A549 (cell line): ENCODE results near the gene GRIK4. TPM values are rescaled to one million over a fixed set of nuclear protein-coding genes. Genes with fewer than 3 reads are reported as not detected.

Source experiments
- ATAC-seq, 2 experiments: fragments of 200-7000 bp in 1 of 2; fragments of >200 bp in 1 of 2; cut with Nextera tagmentation in 1 of 2; cut with Tn5 transposase in 1 of 2; 3 replicates each; pipeline versions ENCODE4 v1.8.0 to v1.9.1; 2018 to 2020; ENCODE audit warnings: mild to moderate bottlenecking in 1 of 2, moderate library complexity in 1 of 2
- CTCF ChIA-PET: fragments of 300-600 bp; sonication (Branson Sonifier 250); formaldehyde crosslinking; extraction: SDS; loops from one replicate; lab custom pipeline; 2021; ENCODE audit warnings: antibody characterized with exemption, inconsistent platforms; lab: Yijun Ruan, JAX
- POLR2A ChIA-PET: fragments of 350-600 bp; formaldehyde crosslinking; extraction: SDS; loops from one replicate; lab custom pipeline; 2021; ENCODE audit warnings: antibody characterized with exemption, inconsistent platforms; lab: Yijun Ruan, JAX
- DNase-seq, 2 experiments: peaks; one replicate each; pipeline versions ENCODE4 v3.0.0 to v3.0.0-alpha.2; 2011 to 2016; ENCODE audit warnings: low read depth in 1 of 2, low spot score in 1 of 2
- FAIRE-seq: peaks from 2 replicates; lab custom pipeline; 2011; peaks lifted over from hg19 to GRCh38; lab: Jason Lieb, UNC
- H3K27ac ChIP-seq, 2 experiments: fragments of >200 bp; sonication (Bioruptor Twin); formaldehyde crosslinking; 3 replicates each; pipeline ENCODE4 v1.5.1; 2016 to 2017
- H3K4me1 ChIP-seq: fragments of >200 bp; sonication (Bioruptor Twin); formaldehyde crosslinking; 3 replicates; pipeline ENCODE4 v1.6.1; 2016
- H3K4me2 ChIP-seq: fragments of >200 bp; sonication (Bioruptor Twin); formaldehyde crosslinking; 3 replicates; pipeline ENCODE4 v1.6.1; 2016
- H3K4me3 ChIP-seq: fragments of >200 bp; sonication (Bioruptor Twin); formaldehyde crosslinking; 3 replicates; pipeline ENCODE4 v1.5.1; 2016
- H3K9me3 ChIP-seq: fragments of >200 bp; sonication (Bioruptor Twin); formaldehyde crosslinking; 3 replicates; pipeline ENCODE4 v1.6.1; 2016
- CBX2 ChIP-seq: fragments of 200-600 bp; sonication (generic); IDR thresholded peaks from 2 replicates; pipeline ENCODE4 v1.6.1; 2016; ENCODE audit warnings: low read depth, mild to moderate bottlenecking, borderline replicate concordance
- CBX8 ChIP-seq: fragments of 200-600 bp; sonication (generic); IDR thresholded peaks from 2 replicates; pipeline ENCODE4 v1.6.1; 2016
- CEBPB ChIP-seq, 2 experiments: fragments of >200 bp in 1 of 2; sonication (Bioruptor Twin) in 1 of 2; formaldehyde crosslinking in 1 of 2; IDR thresholded peaks; 2 replicates each; pipeline ENCODE4 v1.6.1; 2012 to 2016
- CHD2 ChIP-seq: fragments of 150-350 bp; IDR thresholded peaks from 2 replicates; pipeline ENCODE4 v1.6.1; 2014; ENCODE audit warnings: low read length; ENCODE audit not compliant: partially characterized antibody
- EHF ChIP-seq: fragments of 250-450 bp; sonication (Bioruptor Pico); IDR thresholded peaks from 2 replicates; pipeline ENCODE4 v1.5.0; 2020; ENCODE audit warnings: mild to moderate bottlenecking
- EHMT2 ChIP-seq: fragments of 200-600 bp; sonication (generic); IDR thresholded peaks from 2 replicates; pipeline ENCODE4 v1.6.1; 2016; ENCODE audit warnings: antibody characterized with exemption, low read depth, mild to moderate bottlenecking, moderate library complexity
- EP300 ChIP-seq, 2 experiments: fragments of >200 bp; sonication (Bioruptor Twin); formaldehyde crosslinking; IDR thresholded peaks; 2 replicates in 1 of 2; 3 replicates in 1 of 2; pipeline ENCODE4 v1.6.1; 2016 to 2017
- ESRRA ChIP-seq: fragments of 150-350 bp; IDR thresholded peaks from 2 replicates; pipeline ENCODE4 v1.6.1; 2014; ENCODE audit warnings: mild to moderate bottlenecking, low read length, borderline replicate concordance
- FOSL2 ChIP-seq, 2 experiments: fragments of 450-650 bp in 1 of 2; fragments of >200 bp in 1 of 2; sonication (Bioruptor Twin) in 1 of 2; formaldehyde crosslinking; IDR thresholded peaks; 2 replicates each; pipeline versions ENCODE4 v1.5.0 to v1.6.1; 2016 to 2020; ENCODE audit warnings: mild to moderate bottlenecking in 1 of 2, moderate library complexity in 1 of 2
- GATA3 ChIP-seq: IDR thresholded peaks from 2 replicates; pipeline ENCODE4 v1.6.1; 2012; ENCODE audit warnings: borderline replicate concordance
- HDAC2 ChIP-seq: fragments of 200-600 bp; sonication (generic); IDR thresholded peaks from 2 replicates; pipeline ENCODE4 v1.6.1; 2016
- HEYL ChIP-seq: fragments of 250-450 bp; sonication (Bioruptor Pico); IDR thresholded peaks from 2 replicates; pipeline ENCODE4 v1.8.0; 2021; ENCODE audit warnings: mild to moderate bottlenecking, moderate library complexity
- HOXA7 ChIP-seq: fragments of 250-450 bp; sonication (Bioruptor Pico); IDR thresholded peaks from 2 replicates; pipeline ENCODE4 v1.5.0; 2020; ENCODE audit warnings: mild to moderate bottlenecking, moderate library complexity
- HOXB5 ChIP-seq: fragments of 250-450 bp; sonication (Bioruptor Pico); IDR thresholded peaks from 2 replicates; pipeline ENCODE4 v1.5.0; 2020; ENCODE audit warnings: mild to moderate bottlenecking, moderate library complexity
- JUN ChIP-seq, 2 experiments: fragments of >200 bp; sonication (Bioruptor Twin); formaldehyde crosslinking; IDR thresholded peaks; 2 replicates in 1 of 2; 3 replicates in 1 of 2; pipeline ENCODE4 v1.6.1; 2016 to 2017
- JUNB ChIP-seq: fragments of >200 bp; sonication (Bioruptor Twin); formaldehyde crosslinking; IDR thresholded peaks from 2 replicates; pipeline ENCODE4 v1.6.1; 2016
- KDM1A ChIP-seq: fragments of 200-600 bp; sonication (generic); IDR thresholded peaks from 2 replicates; pipeline ENCODE4 v1.6.1; 2016; ENCODE audit warnings: low read depth, mild to moderate bottlenecking
- MYC ChIP-seq: IDR thresholded peaks from 2 replicates; pipeline ENCODE4 v1.6.1; 2012; ENCODE audit warnings: mild to moderate bottlenecking, inconsistent platforms, low read length, improper control_type of control experiment, borderline replicate concordance
- NPAS2 ChIP-seq: fragments of 250-450 bp; sonication (Bioruptor Pico); IDR thresholded peaks from 2 replicates; pipeline ENCODE4 v1.8.0; 2022; ENCODE audit warnings: mild to moderate bottlenecking, moderate library complexity, borderline replicate concordance
- PHF8 ChIP-seq: fragments of 200-600 bp; sonication (generic); IDR thresholded peaks from 2 replicates; pipeline ENCODE4 v1.6.1; 2016; ENCODE audit warnings: low read depth, mild to moderate bottlenecking, antibody characterized with exemption, moderate library complexity, borderline replicate concordance
- POLR2A ChIP-seq: IDR thresholded peaks from 2 replicates; pipeline ENCODE4 v1.6.1; 2012; ENCODE audit warnings: mild to moderate bottlenecking, low read length
- POLR2AphosphoS2 ChIP-seq: conservative IDR thresholded peaks from 2 replicates; pipeline ENCODE4 v1.6.1; 2012; ENCODE audit warnings: low read length, improper control_type of control experiment, inconsistent platforms
- RARB ChIP-seq: fragments of 250-450 bp; sonication (Bioruptor Pico); IDR thresholded peaks from 2 replicates; pipeline ENCODE4 v1.8.0; 2021; ENCODE audit warnings: mild to moderate bottlenecking, moderate library complexity
- RNF2 ChIP-seq: fragments of 200-600 bp; sonication (generic); IDR thresholded peaks from 2 replicates; pipeline ENCODE4 v1.6.1; 2016; ENCODE audit warnings: low read depth, mild to moderate bottlenecking, antibody characterized with exemption, moderate library complexity, borderline replicate concordance
- SMC3 ChIP-seq: fragments of >200 bp; sonication (Bioruptor Twin); formaldehyde crosslinking; IDR thresholded peaks from 3 replicates; pipeline ENCODE4 v1.6.1; 2018; ENCODE audit warnings: inconsistent platforms
- TFCP2L1 ChIP-seq: fragments of 250-450 bp; sonication (Bioruptor Pico); IDR thresholded peaks from 2 replicates; pipeline ENCODE4 v1.5.0; 2021; ENCODE audit warnings: mild to moderate bottlenecking
- WGBS: methylation state at CpG from one replicate; pipeline ENCODE4 v1.1.6; 2017; ENCODE audit errors: missing lambda C conversion rate; 5-methylcytosine and 5-hydroxymethylcytosine counted together
- polyA plus RNA-seq, 4 experiments: library from polyadenylated mRNA; depleted of rRNA in 3 of 4; stranded (reverse); fragments of >200 nt; fragmentation: RNase III in 1 of 4; extraction: RNeasy Plus Mini Kit Qiagen cat#74134 plus additional on column Dnase treatment in 1 of 4; gene quantifications; 2 replicates in 3 of 4; 3 replicates in 1 of 4; pipeline ENCODE4 v1.2.3, GENCODE V29; 2011 to 2017
- TF ChIP-seq, protein P1 (sequence below): fragments of 450-650 bp; IDR thresholded peaks from 2 replicates; pipeline ENCODE4 v1.6.1; 2014; ENCODE audit warnings: antibody characterized with exemption
- TF ChIP-seq, protein P2 (sequence below): IDR thresholded peaks from 2 replicates; pipeline ENCODE4 v1.6.1; 2012

GRIK4 gene
- polyA plus RNA-seq, 2 of the 4 experiments (the other 2 are of a cell fraction): 0.01 TPM; not detected in 1

DNA sequence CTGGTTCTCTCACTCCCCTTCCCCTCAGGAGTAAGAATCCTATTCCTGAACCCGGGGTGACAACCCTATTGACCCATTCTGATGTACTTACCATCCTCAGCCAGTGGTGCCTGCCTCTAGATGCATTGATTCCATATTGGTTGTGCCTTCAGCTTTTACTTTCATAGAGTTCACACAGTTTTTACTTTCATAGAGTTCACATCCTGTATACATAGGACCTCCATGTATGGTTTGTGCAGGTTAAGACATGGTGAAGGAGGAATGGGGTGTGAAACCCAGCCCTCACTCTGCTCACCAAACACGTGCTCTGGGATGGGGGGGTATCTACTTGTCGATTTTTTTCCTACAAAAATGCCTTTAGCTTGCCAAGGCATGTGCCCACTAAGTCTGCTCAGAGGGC is 406.7 kb downstream of the GRIK4 start:
- Histone ChIP-seq H3K27ac (no peak overlapping the region), H3K9me3 (no peaks in the 10 kb centered on the region), H3K4me1 (no peaks in the 10 kb centered on the region), H3K4me2 (no peak overlapping the region), H3K4me3 (no peak overlapping the region)
- no peak for TF ChIP-seq JUN (IDR thresholded peaks at IDR 0.05)
- TF ChIP-seq HOXA7: no peak
- no peak for TF ChIP-seq EHF (CRISPR knock-in tag)
- no peak for TF ChIP-seq FOSL2 (IDR thresholded peaks at IDR 0.05)
- TF ChIP-seq FOSL2 (CRISPR knock-in tag; IDR thresholded peaks at IDR 0.05): no peak
- TF ChIP-seq HEYL: no peak
- no peak for TF ChIP-seq POLR2AphosphoS2
- TF ChIP-seq PHF8: no peak
- no peak for TF ChIP-seq EHMT2
- no peak for TF ChIP-seq GATA3
- TF ChIP-seq CEBPB (IDR thresholded peaks at IDR 0.05): no peak
- TF ChIP-seq RARB (CRISPR knock-in tag): no peak
- no peak for TF ChIP-seq EP300 (IDR thresholded peaks at IDR 0.05)
- TF ChIP-seq KDM1A: no peak
- ChIA-PET POLR2A (no interaction called here), CTCF (interaction anchor here (1.1 to 2.2 kb wide), 3 partner anchors 9 to 276 kb away, joined by 3 to 9 read pairs (median 4); no protein-coding TSS in a partner anchor)
- no peak for FAIRE-seq
- WGBS: 3% methylated on average over 3 of the region's 3 CpGs
- ATAC-seq: no peak
- DNase-seq: no peak

DNA sequence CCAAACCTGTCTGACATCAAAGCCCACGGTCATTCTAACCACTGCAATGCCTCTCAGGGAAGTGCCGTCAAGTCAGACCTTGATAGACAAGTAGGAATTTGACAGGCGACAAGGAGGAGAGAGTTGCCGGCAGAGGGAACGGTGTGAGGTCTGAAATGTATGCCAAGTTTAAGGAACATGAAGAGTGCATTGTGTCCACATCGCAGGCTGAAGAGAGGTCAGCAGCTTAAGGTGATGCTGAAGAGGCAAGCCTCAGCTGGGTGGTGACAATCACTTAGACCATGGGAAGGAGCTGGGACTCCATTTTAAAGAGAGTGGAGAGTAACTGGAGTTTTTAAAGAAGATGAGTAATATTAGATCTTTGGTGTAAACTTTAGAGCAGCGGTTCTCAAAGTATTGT is 407.5 kb downstream of the GRIK4 start:
- no peak for TF ChIP-seq CHD2
- no peak for TF ChIP-seq JUN (IDR thresholded peaks at IDR 0.05)
- TF ChIP-seq FOSL2 (IDR thresholded peaks at IDR 0.05): no peak
- no peak for TF ChIP-seq FOSL2 (CRISPR knock-in tag; IDR thresholded peaks at IDR 0.05)
- no peak for TF ChIP-seq GATA3
- no peak for TF ChIP-seq POLR2A
- no peak for TF ChIP-seq EP300 (IDR thresholded peaks at IDR 0.05)
- TF ChIP-seq ESRRA: no peak
- no peak overlapping the region for H3K4me2 ChIP-seq
- FAIRE-seq (no peak), DNase-seq (no peak), ATAC-seq (no peak)
- ChIA-PET CTCF (interaction anchor here (1.4 to 2.2 kb wide), 2 partner anchors 11 kb away, joined by 4 to 9 read pairs; no protein-coding TSS in a partner anchor), POLR2A (no interaction called here)
- 22% methylated on average over 7 of the region's 7 CpGs for WGBS
- H3K9me3 ChIP-seq: no peaks in the 10 kb centered on the region
- no peak overlapping the region for H3K4me3 ChIP-seq
- no peak overlapping the region for H3K27ac ChIP-seq
- no peaks in the 10 kb centered on the region for H3K4me1 ChIP-seq

DNA sequence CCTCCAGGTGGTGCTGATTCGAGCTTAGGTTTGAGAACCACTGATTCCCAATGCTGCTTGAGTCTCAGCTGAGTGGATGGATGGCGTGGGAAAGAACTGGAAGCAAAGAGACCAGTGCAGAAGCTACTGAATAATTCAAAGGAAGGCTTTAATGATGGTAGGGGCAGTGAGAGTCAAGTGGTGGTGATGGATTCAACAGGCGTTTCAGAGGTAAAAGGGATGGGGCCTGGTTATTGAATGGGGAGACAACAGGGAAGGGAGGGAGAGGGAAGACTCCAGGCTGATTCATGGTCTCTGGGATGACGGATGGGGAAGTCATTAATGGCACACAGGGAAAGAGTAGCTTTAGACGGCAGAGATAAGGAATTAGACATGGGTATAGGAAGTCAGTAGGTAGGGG is 408.0 kb downstream of the GRIK4 start:
- CTCF ChIA-PET: interaction anchor here (1.4 kb wide), 1 partner anchor 11 kb away, joined by 4 read pairs; no protein-coding TSS in a partner anchor
- Histone ChIP-seq H3K9me3 (no peaks in the 10 kb centered on the region), H3K4me1 (no peaks in the 10 kb centered on the region), H3K4me3 (no peak overlapping the region), H3K27ac (no peak overlapping the region), H3K4me2 (no peak overlapping the region)
- no peak for FAIRE-seq
- ATAC-seq: no peak
- TF ChIP-seq FOSL2 (IDR thresholded peaks at IDR 0.05): no peak
- no peak for TF ChIP-seq FOSL2 (CRISPR knock-in tag; IDR thresholded peaks at IDR 0.05)
- no peak for TF ChIP-seq CBX8
- TF ChIP-seq HDAC2: no peak
- no peak for TF ChIP-seq POLR2AphosphoS2
- TF ChIP-seq, protein P1, sequence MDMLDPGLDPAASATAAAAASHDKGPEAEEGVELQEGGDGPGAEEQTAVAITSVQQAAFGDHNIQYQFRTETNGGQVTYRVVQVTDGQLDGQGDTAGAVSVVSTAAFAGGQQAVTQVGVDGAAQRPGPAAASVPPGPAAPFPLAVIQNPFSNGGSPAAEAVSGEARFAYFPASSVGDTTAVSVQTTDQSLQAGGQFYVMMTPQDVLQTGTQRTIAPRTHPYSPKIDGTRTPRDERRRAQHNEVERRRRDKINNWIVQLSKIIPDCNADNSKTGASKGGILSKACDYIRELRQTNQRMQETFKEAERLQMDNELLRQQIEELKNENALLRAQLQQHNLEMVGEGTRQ: no peak
- no peak for TF ChIP-seq MYC
- TF ChIP-seq NPAS2: no peak
- no peak for TF ChIP-seq SMC3
- no peak for TF ChIP-seq GATA3
- TF ChIP-seq RNF2: no peak
- no peak for TF ChIP-seq KDM1A
- no peak for TF ChIP-seq TFCP2L1 (CRISPR knock-in tag)
- no peak for TF ChIP-seq HOXA7
- TF ChIP-seq, protein P2, sequence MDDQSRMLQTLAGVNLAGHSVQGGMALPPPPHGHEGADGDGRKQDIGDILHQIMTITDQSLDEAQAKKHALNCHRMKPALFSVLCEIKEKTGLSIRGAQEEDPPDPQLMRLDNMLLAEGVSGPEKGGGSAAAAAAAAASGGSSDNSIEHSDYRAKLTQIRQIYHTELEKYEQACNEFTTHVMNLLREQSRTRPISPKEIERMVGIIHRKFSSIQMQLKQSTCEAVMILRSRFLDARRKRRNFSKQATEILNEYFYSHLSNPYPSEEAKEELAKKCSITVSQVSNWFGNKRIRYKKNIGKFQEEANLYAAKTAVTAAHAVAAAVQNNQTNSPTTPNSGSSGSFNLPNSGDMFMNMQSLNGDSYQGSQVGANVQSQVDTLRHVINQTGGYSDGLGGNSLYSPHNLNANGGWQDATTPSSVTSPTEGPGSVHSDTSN: no peak
- TF ChIP-seq HOXB5: no peak
- TF ChIP-seq JUNB: no peak
- no peak for TF ChIP-seq CBX2
- POLR2A ChIA-PET: no interaction called here
- WGBS: 33% methylated on average over 5 of the region's 5 CpGs
- DNase-seq: no peak
